Breast epithelium (tissue), 3 donors: ENCODE results near the gene IL1RN.

Experiments
- POLR2A ChIP-seq: fragments of 450-650 bp; IDR thresholded peaks from one replicate; pipeline ENCODE4 v1.6.1; 2016; ENCODE audit warnings: antibody characterized with exemption, mild to moderate bottlenecking, moderate library complexity
- POLR2AphosphoS5 ChIP-seq, 3 donors: sonication (generic); formaldehyde crosslinking; IDR thresholded peaks; one replicate each; pipeline ENCODE4 v1.6.1; 2017; ENCODE audit warnings: antibody characterized with exemption in 3 of 3
- TF ChIP-seq, protein P1 (sequence below), 3 donors: fragments of 450-650 bp; IDR thresholded peaks; one replicate each; pipeline ENCODE4 v1.5.1; 2016 to 2017; ENCODE audit warnings: antibody characterized with exemption in 3 of 3, mild to moderate bottlenecking in 3 of 3, moderate library complexity in 3 of 3

DNA sequence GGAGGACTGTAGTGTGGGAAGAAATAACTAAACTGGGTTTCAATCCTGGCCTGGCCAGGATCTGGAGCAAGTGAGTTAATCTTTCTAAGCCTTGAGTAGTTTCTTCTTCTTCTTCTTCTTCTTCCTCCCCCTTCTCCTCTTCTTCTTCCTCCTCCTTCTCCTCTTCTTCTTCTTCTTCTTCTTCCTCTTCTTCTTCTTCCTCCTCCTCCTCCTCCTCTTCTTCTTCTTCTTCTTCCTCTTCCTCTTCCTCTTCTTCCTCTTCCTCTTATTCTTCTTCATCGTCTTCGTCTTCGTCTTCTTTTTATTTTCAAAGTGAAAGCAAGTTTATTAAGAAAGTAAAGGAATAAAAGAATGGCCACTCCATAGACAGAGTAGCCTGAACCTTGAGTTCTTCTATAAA lies 6.5 kb upstream of the IL1RN start:
- TF ChIP-seq, protein P1, sequence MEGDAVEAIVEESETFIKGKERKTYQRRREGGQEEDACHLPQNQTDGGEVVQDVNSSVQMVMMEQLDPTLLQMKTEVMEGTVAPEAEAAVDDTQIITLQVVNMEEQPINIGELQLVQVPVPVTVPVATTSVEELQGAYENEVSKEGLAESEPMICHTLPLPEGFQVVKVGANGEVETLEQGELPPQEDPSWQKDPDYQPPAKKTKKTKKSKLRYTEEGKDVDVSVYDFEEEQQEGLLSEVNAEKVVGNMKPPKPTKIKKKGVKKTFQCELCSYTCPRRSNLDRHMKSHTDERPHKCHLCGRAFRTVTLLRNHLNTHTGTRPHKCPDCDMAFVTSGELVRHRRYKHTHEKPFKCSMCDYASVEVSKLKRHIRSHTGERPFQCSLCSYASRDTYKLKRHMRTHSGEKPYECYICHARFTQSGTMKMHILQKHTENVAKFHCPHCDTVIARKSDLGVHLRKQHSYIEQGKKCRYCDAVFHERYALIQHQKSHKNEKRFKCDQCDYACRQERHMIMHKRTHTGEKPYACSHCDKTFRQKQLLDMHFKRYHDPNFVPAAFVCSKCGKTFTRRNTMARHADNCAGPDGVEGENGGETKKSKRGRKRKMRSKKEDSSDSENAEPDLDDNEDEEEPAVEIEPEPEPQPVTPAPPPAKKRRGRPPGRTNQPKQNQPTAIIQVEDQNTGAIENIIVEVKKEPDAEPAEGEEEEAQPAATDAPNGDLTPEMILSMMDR (IDR thresholded peaks at IDR 0.05) = no peak
- TF ChIP-seq POLR2AphosphoS5 (IDR thresholded peaks at IDR 0.05) = no peak
- no peak for TF ChIP-seq POLR2A
